Spleen (tissue), 11 donors: ENCODE measurements around the gene CCDC88C. TPM values are rescaled to one million over a fixed set of nuclear protein-coding genes. Genes with fewer than 3 reads are reported as not detected.

Experiments
- DNase-seq: peaks from one replicate; pipeline ENCODE4 v3.0.0-alpha.2; 2020
- H3K27ac ChIP-seq, 8 donors: fragments of 200-600 bp; sonication (generic) in 7 of 8; 1 replicate in 4 of 8; 2 replicates in 4 of 8; pipeline versions ENCODE4 v1.5.0 to v1.8.0; 2016 to 2021; ENCODE audit warnings: inconsistent platforms in 4 of 8, mild to moderate bottlenecking in 4 of 8, moderate library complexity in 1 of 8
- H3K27me3 ChIP-seq, 7 donors: fragments of 200-600 bp; sonication (generic) in 6 of 7; replicated peaks in 1 of 7; 1 replicate in 4 of 7; 2 replicates in 3 of 7; pipeline versions ENCODE4 v1.5.0 to v1.8.0; 2016 to 2021; ENCODE audit warnings: inconsistent platforms in 3 of 7, mild to moderate bottlenecking in 1 of 7
- H3K36me3 ChIP-seq, 6 donors: fragments of 200-600 bp; sonication (generic) in 5 of 6; 1 replicate in 4 of 6; 2 replicates in 2 of 6; pipeline versions ENCODE4 v1.5.0 to v1.8.0; 2016 to 2021; ENCODE audit warnings: inconsistent platforms in 2 of 6
- H3K4me1 ChIP-seq, 6 donors: fragments of 200-600 bp; sonication (generic) in 5 of 6; 1 replicate in 3 of 6; 2 replicates in 3 of 6; pipeline versions ENCODE4 v1.5.0 to v1.8.0; 2016 to 2021; ENCODE audit warnings: inconsistent platforms in 3 of 6
- H3K4me3 ChIP-seq, 8 donors: fragments of 200-600 bp; sonication (generic) in 7 of 8; 1 replicate in 4 of 8; 2 replicates in 4 of 8; pipeline versions ENCODE4 v1.5.0 to v1.8.0; 2016 to 2021; ENCODE audit warnings: inconsistent platforms in 4 of 8, mild to moderate bottlenecking in 4 of 8, moderate library complexity in 2 of 8
- H3K9me3 ChIP-seq, 8 donors: fragments of 200-600 bp; sonication (generic) in 7 of 8; 1 replicate in 4 of 8; 2 replicates in 4 of 8; pipeline versions ENCODE4 v1.5.0 to v1.8.0; 2016 to 2021; ENCODE audit warnings: inconsistent platforms in 4 of 8
- POLR2A ChIP-seq, 3 donors: fragments of 450-650 bp; IDR thresholded peaks; one replicate each; pipeline ENCODE4 v1.5.1; 2017; ENCODE audit warnings: antibody characterized with exemption in 3 of 3, mild to moderate bottlenecking in 1 of 3
- POLR2AphosphoS5 ChIP-seq, 3 donors: sonication (generic); formaldehyde crosslinking; IDR thresholded peaks; one replicate each; pipeline ENCODE4 v1.5.1; 2017; ENCODE audit warnings: antibody characterized with exemption in 3 of 3
- WGBS, 5 donors: extraction: QIAGEN DNeasy Blood & Tissue Kit in 3 of 5; methylation state at CpG; one replicate each; pipeline versions ENCODE4 v1.1.5 to v1.1.7; 2013 to 2018; 5-methylcytosine and 5-hydroxymethylcytosine counted together
- intact Hi-C: fragments of 100-400 bp; cut with DNase I; formaldehyde crosslinking; loops from one replicate; pipeline ENCODE4 v1.15.0; 2023; ENCODE audit warnings: low total_unique reads
- polyA plus RNA-seq, 3 donors: library from polyadenylated mRNA; stranded (reverse); fragments of 200-250 nt; gene quantifications; one replicate each; pipeline ENCODE4 v1.2.1, GENCODE V29; 2013
- total RNA-seq, 7 donors: library from RNA; depleted of rRNA in 3 of 7; stranded (reverse); fragments of >200 nt in 3 of 7; fragmentation: NEBNext Ultra II Directional in 4 of 7; extraction: Animal tissue kit (Norgen Biotek cat#: 25700) in 4 of 7; gene quantifications; one replicate each; pipeline versions ENCODE4 v1.1.0 to v1.2.1, GENCODE V29; 2016 to 2021
- TF ChIP-seq, protein P1 (sequence below), 11 experiments: fragments of 200-600 bp in 7 of 11; fragments of 450-650 bp in 4 of 11; sonication (generic) in 4 of 11; IDR thresholded peaks in 8 of 11; conservative IDR thresholded peaks in 3 of 11; 1 replicate in 7 of 11; 2 replicates in 4 of 11; pipeline versions ENCODE4 v1.4.0 to v1.8.0; 2016 to 2021; ENCODE audit warnings: antibody characterized with exemption in 11 of 11, inconsistent platforms in 4 of 11, mild to moderate bottlenecking in 1 of 11
- donor health status: healthy with polysubstance abuse.
- donor health status: DM: no; HTN: no; CAD: no; lungs with moderate emphysema.
- donor health status: DM: no; HTN: no; CAD: no.
- donor health status: Bipolar disorder and iron deficiency.
- donor health status: healthy.
- donor health status: DM: no; HTN: no; CAD: no.
- donor health status: DM: yes; HTN: yes; CAD: no.

CCDC88C gene
- total and polyA plus RNA-seq, 10 donors = 23.2 to 136 (median 101) TPM

DNA sequence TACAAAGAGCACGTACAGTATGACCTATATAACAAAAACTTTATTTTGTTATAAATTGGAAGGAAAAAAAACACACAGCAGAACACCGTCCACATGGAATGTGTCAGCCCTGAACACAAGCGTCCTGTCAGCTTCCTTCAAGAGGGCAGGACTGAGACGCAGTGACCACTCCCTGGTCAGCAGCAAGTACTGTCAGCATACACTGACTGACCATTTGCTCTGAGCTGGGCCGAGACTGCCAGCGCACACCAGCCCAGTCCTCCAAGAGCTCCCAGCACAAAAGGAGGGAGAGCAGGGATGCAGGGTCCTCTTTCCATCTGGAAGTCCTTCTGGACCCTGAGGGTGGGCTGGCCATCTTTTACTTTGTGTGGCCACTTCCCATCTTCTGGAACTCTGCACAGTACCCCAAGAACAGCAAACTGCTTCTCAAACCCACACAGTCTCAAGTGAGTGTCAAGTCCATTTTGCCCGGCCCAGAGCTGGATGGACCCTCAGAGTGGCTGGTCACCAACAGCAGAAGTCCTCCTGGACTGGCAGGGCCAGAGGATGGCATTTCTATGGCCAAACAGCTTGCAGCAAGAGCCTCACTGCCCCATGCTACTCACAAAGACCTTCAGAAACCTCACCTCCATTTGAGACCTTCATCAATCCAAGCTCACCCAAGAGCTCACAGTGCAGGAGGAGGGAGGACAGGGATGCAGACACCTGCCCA lies 11.7 kb downstream of the CCDC88C start:
- Histone ChIP-seq H3K4me3 (peak overlapping the region in 1 of 8 donors; percentile 35), H3K9me3 (no peaks in the 10 kb centered on the region), H3K27ac (peak overlapping the region; percentile 6 to 94 (median 78)), H3K4me1 (peaks cover 42 to 100% (median 97%) of the 10 kb centered on the region in 6 donors), H3K36me3 (peaks cover 0 to 56% (median 12%) of the 10 kb centered on the region in 6 donors), H3K27me3 (no peaks in the 10 kb centered on the region)
- whole genome bisulfite sequencing, 5 donors = 64 to 73% (median 70%) methylated on average over 7 of the region's 7 CpGs
- peak; percentile 54 for DNase-seq
- TF ChIP-seq, protein P1, sequence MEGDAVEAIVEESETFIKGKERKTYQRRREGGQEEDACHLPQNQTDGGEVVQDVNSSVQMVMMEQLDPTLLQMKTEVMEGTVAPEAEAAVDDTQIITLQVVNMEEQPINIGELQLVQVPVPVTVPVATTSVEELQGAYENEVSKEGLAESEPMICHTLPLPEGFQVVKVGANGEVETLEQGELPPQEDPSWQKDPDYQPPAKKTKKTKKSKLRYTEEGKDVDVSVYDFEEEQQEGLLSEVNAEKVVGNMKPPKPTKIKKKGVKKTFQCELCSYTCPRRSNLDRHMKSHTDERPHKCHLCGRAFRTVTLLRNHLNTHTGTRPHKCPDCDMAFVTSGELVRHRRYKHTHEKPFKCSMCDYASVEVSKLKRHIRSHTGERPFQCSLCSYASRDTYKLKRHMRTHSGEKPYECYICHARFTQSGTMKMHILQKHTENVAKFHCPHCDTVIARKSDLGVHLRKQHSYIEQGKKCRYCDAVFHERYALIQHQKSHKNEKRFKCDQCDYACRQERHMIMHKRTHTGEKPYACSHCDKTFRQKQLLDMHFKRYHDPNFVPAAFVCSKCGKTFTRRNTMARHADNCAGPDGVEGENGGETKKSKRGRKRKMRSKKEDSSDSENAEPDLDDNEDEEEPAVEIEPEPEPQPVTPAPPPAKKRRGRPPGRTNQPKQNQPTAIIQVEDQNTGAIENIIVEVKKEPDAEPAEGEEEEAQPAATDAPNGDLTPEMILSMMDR (IDR thresholded peaks at IDR 0.05 in 8 of 11, conservative IDR thresholded peaks at IDR 0.05 in 3 of 11) = no peak
- TF ChIP-seq POLR2AphosphoS5 (IDR thresholded peaks at IDR 0.05) = no peak
- TF ChIP-seq POLR2A (IDR thresholded peaks at IDR 0.05) = no peak
- intact Hi-C loops = no loop called here

GRCh38 chr14:91405241-91405721 lies 12.3 kb downstream of the CCDC88C start:
- Histone ChIP-seq H3K27ac (peak overlapping the region; percentile 26 to 94 (median 78)), H3K4me1 (peaks cover 42 to 100% (median 97%) of the 10 kb centered on the region in 6 donors), H3K4me3 (peak overlapping the region in 1 of 8 donors; percentile 35), H3K36me3 (peaks cover 0 to 50% (median 12%) of the 10 kb centered on the region in 6 donors), H3K9me3 (no peaks in the 10 kb centered on the region), H3K27me3 (no peaks in the 10 kb centered on the region)
- DNase-seq = peak; percentile 74
- whole genome bisulfite sequencing, 5 donors = 58 to 74% (median 71%) methylated on average over 13 to 14 of the region's 14 CpGs
- intact Hi-C loops = no loop called here
- TF ChIP-seq POLR2AphosphoS5 (IDR thresholded peaks at IDR 0.05) = no peak
- TF ChIP-seq POLR2A (IDR thresholded peaks at IDR 0.05) = no peak
- TF ChIP-seq, protein P1 (IDR thresholded peaks at IDR 0.05 in 8 of 11, conservative IDR thresholded peaks at IDR 0.05 in 3 of 11) = no peak

DNA sequence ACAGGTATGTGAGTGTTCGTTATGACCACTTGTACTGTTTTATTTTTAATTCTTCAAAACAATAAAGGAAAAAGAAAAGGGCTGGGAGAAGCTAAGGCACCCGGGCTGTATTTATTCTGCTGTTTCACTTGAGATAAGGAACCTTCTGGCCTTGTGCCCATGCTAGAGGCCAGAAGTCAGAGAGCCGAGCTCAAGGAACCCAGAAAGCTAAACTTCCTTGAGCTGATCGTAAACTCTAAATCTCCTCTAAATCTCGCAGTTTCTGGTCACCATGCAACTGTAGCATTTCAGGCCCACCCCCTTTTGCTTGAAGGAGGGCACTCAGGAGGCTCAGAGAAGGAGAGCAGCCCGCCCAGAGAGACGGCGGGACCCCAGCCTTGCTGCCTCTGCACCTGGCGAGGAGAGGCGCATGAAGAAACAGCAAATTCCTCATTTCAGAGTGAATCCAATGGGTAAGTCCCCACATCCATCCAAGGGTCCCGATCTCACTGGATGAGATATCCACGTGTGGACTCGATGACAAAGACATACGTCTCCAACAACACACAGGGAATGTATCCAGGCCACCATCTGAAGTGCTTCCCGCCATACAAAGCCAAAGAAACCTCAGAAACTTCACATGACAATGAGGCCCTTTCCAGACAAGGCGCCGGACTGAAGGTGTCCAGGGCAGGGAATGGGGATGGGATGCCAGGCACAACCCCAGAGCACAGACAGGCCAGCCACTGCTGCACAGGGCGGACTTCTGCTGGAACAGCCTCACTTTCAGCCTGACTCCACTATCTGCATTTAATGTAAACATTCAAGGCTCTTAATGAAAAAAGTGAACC lies 14.6 kb downstream of the CCDC88C start:
- 45 to 65% (median 55%) methylated on average over 18 of the region's 18 CpGs for WGBS, 5 donors
- peak; percentile 69 for DNase-seq
- no peaks in the 10 kb centered on the region for H3K27me3 ChIP-seq
- H3K4me3 ChIP-seq = peak overlapping the region in 1 of 8 donors; percentile 37
- no peak for TF ChIP-seq POLR2A (IDR thresholded peaks at IDR 0.05)
- peak in 1 of 3 donors; percentile 29 for TF ChIP-seq POLR2AphosphoS5 (IDR thresholded peaks at IDR 0.05)
- peaks cover 0 to 31% (median 11%) of the 10 kb centered on the region in 6 donors for H3K36me3 ChIP-seq
- H3K27ac ChIP-seq = peak overlapping the region; percentile 35 to 94 (median 78)
- no peaks in the 10 kb centered on the region for H3K9me3 ChIP-seq
- H3K4me1 ChIP-seq = peaks cover 55 to 100% (median 95%) of the 10 kb centered on the region in 6 donors
- intact Hi-C loops = no loop called here

DNA sequence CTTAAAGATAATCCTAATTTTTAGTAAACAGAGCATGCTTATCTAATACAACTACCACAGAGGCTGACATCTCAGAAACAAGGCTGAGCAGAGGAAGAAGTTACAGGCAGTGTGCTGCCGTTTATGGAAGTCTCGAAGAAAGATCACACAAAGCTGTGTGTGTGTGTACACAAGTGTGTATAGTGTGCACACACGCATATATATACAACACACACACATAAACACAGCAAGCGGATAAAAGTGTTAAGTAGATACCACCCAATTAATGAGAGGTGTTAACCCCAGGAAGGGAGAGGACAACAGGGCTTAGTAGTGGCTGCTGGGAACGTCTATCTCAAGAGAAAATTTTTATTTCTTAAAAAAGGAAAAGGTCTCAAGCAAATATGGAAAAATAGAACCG lies 15.3 kb downstream of the CCDC88C start:
- H3K27me3 ChIP-seq = no peaks in the 10 kb centered on the region
- H3K36me3 ChIP-seq = peaks cover 0 to 24% (median 8%) of the 10 kb centered on the region in 6 donors
- TF ChIP-seq, protein P1 (IDR thresholded peaks at IDR 0.05 in 8 of 11, conservative IDR thresholded peaks at IDR 0.05 in 3 of 11) = no peak
- no peak for TF ChIP-seq POLR2AphosphoS5 (IDR thresholded peaks at IDR 0.05)
- TF ChIP-seq POLR2A (IDR thresholded peaks at IDR 0.05) = no peak
- H3K27ac ChIP-seq = peak overlapping the region; percentile 35 to 94 (median 78)
- no peaks in the 10 kb centered on the region for H3K9me3 ChIP-seq
- WGBS, 5 donors = 25 to 43% (median 37%) methylated on average over 6 of the region's 6 CpGs
- H3K4me1 ChIP-seq = peaks cover 61 to 100% (median 95%) of the 10 kb centered on the region in 6 donors
- intact Hi-C loops = no loop called here
- H3K4me3 ChIP-seq = peak overlapping the region in 1 of 8 donors; percentile 37
- no peak for DNase-seq
